Testis (tissue), 2 donors: ENCODE data around the gene EBF4.

ENCODE experiments used
- POLR2A ChIP-seq: fragments of 450-650 bp; IDR thresholded peaks from one replicate; pipeline ENCODE4 v1.6.1; 2017; ENCODE audit warnings: antibody characterized with exemption, mild to moderate bottlenecking, moderate library complexity
- TF ChIP-seq, protein P1 (sequence below), 3 experiments: fragments of 450-650 bp in 2 of 3; fragments of 200-600 bp in 1 of 3; sonication (generic) in 1 of 3; IDR thresholded peaks; one replicate each; pipeline ENCODE4 v1.5.1; 2016 to 2019; ENCODE audit warnings: antibody characterized with exemption in 3 of 3, mild to moderate bottlenecking in 2 of 3, moderate library complexity in 1 of 3

GRCh38 chr20:2708073-2708415 lies 15.5 kb downstream of the EBF4 start:
- TF ChIP-seq, protein P1, sequence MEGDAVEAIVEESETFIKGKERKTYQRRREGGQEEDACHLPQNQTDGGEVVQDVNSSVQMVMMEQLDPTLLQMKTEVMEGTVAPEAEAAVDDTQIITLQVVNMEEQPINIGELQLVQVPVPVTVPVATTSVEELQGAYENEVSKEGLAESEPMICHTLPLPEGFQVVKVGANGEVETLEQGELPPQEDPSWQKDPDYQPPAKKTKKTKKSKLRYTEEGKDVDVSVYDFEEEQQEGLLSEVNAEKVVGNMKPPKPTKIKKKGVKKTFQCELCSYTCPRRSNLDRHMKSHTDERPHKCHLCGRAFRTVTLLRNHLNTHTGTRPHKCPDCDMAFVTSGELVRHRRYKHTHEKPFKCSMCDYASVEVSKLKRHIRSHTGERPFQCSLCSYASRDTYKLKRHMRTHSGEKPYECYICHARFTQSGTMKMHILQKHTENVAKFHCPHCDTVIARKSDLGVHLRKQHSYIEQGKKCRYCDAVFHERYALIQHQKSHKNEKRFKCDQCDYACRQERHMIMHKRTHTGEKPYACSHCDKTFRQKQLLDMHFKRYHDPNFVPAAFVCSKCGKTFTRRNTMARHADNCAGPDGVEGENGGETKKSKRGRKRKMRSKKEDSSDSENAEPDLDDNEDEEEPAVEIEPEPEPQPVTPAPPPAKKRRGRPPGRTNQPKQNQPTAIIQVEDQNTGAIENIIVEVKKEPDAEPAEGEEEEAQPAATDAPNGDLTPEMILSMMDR (IDR thresholded peaks at IDR 0.05) = no peak
- no peak for TF ChIP-seq POLR2A
